Astrocyte (in vitro differentiated cells and primary cell): ENCODE measurements around the gene ALDH1A3.

Experiments used
- EZH2 ChIP-seq: IDR thresholded peaks from 2 replicates; pipeline ENCODE4 v1.6.1; 2012; ENCODE audit warnings: mild to moderate bottlenecking, low read length, inconsistent platforms; ENCODE audit not compliant: insufficient read depth
- TF ChIP-seq, protein P1 (sequence below): IDR thresholded peaks from 2 replicates; pipeline ENCODE4 v1.5.1; 2011; ENCODE audit warnings: low read depth, mild to moderate bottlenecking, inconsistent platforms, low read length, moderate library complexity; ENCODE audit not compliant: insufficient read depth

DNA sequence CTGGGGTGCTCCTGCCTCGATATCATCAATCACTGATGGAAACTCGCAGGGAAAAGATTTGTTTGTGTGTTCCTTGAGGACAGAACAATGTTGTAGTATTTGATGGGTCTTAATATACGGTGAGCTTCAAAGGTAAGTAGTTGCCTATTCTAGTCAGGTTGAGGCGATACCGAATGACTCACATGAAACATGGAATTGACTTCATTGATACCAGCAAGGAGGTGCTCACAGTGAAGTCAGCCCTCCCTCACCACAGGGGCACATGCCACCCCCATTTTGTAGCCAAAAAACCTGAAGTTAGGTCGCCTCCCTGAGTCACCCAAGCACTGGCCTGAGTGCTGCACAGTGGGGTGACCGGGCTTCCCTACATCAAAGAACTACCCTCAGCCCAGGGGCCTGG lies 3.7 kb upstream of the ALDH1A3 start:
- TF ChIP-seq, protein P1, sequence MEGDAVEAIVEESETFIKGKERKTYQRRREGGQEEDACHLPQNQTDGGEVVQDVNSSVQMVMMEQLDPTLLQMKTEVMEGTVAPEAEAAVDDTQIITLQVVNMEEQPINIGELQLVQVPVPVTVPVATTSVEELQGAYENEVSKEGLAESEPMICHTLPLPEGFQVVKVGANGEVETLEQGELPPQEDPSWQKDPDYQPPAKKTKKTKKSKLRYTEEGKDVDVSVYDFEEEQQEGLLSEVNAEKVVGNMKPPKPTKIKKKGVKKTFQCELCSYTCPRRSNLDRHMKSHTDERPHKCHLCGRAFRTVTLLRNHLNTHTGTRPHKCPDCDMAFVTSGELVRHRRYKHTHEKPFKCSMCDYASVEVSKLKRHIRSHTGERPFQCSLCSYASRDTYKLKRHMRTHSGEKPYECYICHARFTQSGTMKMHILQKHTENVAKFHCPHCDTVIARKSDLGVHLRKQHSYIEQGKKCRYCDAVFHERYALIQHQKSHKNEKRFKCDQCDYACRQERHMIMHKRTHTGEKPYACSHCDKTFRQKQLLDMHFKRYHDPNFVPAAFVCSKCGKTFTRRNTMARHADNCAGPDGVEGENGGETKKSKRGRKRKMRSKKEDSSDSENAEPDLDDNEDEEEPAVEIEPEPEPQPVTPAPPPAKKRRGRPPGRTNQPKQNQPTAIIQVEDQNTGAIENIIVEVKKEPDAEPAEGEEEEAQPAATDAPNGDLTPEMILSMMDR = no peak
- no peak for TF ChIP-seq EZH2
